HG03064 (cell line): ENCODE results near the gene TEX51.

Experiments
- ATAC-seq: cut with Tn5 transposase; IDR thresholded peaks from one replicate; pipeline ENCODE4 v1.9.1; 2021; ENCODE audit warnings: low read depth; ENCODE audit not compliant: unreplicated experiment

The TEX51 gene

DNA sequence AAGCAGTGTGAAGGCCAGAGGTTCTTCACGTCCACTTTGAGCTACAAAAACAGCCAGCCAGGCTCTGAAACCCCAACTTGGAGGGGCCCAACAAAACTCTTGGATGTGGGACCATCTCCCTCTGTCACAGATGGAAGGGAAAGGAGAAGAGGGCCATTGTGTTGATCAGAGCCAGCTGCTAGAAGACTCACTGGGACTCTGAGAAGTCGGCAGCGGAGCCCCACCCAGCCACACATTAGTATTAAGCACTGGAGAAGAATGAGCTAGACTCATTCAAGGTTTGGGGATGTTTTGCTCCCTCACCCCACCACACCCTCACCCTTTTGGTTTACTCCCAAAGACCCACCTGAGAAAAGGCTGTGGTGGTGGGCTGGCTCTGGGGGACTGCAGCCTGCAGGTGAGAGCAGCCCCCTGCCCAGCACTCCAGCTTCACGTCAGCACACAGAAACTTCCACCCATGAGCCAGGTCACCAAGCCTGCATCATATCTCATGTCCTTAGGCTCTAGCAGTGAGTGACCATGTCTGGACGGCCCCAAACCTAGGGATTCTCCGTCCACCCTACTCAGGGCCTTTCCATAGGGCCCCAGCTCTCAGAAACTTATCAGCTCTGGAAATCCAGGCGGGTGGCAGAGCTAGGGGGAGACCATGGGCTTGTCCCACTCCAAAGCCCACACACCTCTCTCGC lies 12.6 kb downstream of the TEX51 start:
- no peak for ATAC-seq

DNA sequence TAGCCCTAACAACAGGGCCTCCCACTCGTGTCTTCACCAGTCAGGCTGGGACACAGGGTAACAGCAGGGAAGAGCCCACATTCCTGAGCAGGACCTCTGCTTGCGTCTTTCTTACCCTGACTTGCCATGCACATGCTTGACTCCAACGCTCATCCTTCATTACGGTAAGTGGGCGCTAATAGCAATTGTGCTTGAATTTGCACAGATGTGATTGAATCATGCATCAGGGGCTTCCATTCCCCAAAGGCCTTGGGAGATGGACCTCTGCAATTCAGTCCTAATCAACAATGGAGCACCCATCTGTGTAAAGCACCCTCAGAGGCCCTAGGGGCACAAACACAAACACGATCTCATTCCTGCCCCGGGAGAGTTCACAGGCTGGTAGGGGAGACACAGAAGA lies 13.5 kb downstream of the TEX51 start:
- no peak for ATAC-seq

DNA sequence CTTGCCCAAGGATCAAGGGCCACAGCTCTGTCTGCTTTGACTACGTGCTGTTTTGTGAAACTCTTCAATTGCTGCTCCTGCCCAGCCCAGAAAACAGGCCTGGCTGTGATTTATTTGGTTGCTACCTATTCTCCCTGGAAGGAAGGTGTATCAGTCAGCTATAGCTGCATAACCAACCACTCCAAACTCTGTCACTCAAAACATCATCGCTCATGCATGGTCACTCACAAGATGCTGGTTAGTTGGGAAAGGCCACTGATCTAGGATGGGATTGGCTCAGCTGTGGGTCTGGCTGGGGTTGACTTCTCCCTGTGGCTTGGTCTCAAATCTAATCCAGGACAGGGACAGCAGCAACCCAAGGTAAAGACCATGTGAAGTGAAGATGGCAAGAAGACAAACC lies 14.6 kb downstream of the TEX51 start:
- no peak for ATAC-seq

DNA sequence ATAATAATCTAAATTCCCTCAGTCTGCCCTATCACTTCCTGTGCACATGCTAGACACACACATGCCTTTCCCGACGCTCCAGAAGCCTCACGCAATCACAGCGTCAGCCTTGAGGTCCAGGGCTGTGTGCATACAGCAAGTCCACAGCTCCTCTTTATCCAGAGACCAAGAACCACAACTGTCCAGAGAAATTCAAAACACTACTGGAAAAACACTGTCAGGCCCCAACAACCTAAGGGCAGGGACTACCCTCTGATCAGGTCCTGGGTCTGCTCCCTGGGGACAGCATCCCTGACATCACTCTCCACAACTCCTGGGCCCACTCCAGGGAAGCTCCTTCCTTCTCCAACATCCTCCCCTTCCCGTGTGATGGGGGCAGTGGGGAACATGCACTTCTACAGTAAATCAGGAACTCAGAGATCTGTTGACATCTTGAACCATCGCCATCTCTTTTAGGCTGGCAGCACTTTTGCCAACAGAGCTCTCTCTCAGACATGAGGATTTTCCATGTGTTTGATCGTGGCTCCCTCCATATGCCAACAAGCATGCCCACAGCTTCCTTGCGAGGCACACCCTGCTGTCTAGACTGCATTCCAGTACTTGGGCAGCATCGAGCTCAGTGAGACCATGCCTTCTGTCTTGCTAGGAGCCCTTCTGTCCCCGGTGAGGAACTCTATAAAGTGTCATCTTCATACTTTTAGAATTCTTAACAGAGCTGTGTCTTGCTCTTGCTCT lies 15.4 kb downstream of the TEX51 start:
- ATAC-seq: no peak

DNA sequence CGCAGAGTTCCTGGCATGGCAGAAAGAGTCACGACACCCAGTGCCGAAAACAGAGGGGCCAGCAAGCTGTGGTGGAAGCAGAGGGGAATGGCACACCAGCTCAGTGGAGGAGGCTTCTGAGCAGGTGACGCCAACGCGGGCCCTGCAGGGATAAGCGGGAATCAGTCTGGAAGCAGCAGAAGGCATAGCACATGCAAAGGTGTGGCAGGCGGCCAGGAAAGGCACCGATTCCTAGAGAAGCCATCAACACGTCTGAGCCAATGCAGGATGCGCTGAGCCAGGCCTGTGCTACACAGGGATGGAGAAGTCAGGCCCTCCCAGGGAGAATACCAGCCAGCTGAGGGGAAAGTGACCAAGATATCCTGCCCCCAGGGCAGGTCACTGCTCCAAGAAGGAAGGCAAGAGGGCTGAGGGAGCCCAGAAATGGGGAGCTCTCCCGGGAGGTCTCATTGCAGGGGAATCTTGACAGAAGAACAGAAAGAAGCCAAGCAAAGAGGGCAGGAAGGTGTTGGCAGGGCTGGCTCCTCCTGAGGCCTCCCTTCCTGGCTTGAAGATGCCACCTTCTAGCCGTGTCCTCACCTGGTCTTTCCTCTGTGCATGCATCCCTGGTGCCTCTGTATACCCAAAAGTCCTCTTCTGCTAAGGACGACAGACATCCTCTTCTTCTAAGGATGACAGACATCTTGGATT lies 16.3 kb downstream of the TEX51 start:
- ATAC-seq: no peak

DNA sequence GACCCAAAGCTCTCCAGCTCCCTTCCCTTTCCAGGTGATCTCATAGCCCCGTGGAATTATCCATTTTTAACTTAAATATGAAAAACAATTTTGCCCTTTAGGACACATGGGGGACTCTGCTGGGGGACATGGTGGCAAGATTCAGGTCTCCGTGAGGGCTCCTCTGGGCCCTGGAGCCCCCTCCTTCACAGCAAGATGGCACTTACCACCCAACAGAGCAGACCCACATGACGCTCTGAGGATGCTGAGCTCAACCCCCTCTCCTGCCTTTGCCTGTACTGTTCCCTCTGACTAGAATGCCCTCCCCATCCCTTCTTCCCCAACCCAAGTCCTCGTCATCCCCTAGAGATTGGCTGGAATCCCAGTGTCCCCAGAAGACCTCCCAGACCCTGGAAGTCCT lies 17.2 kb downstream of the TEX51 start:
- no peak for ATAC-seq

DNA sequence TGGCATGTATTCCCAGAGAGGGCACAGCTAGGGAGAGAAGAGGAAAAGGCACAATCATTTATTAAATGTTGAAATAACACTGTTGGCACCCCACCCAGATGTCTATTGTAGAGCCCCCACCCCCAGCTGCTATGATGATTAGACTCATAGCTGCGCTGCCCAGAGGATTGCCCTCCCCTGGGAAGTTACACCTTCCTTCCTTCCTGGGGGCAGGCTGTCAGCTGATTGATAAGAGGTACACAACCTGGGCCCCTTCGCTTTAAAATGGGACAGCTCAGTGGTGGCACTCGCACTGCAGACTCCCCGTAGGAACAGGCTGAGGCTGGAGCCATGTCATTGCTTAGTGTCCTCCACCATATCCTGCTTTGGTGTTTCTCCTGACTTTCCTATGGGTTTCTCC lies 18.1 kb downstream of the TEX51 start:
- ATAC-seq: no peak

DNA sequence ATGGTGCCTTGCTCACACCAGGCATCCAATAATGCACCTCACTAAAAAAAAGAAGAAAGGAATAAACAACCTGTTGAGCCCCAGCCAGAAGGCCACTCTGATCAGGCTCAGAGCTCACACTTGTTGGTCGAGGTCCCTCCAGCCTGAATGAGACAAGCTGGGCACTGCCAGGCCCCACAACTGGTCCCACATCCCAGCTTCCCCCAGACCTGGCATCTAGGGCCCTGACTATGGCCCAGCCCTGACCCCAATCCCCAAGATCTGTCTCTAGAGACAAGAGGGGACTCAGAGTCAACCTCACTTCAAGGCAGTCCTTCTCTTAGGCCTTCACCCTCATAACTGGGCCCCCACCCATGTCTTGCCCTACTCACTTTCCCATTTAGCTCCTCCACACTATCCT lies 22.4 kb downstream of the TEX51 start:
- no peak for ATAC-seq

DNA sequence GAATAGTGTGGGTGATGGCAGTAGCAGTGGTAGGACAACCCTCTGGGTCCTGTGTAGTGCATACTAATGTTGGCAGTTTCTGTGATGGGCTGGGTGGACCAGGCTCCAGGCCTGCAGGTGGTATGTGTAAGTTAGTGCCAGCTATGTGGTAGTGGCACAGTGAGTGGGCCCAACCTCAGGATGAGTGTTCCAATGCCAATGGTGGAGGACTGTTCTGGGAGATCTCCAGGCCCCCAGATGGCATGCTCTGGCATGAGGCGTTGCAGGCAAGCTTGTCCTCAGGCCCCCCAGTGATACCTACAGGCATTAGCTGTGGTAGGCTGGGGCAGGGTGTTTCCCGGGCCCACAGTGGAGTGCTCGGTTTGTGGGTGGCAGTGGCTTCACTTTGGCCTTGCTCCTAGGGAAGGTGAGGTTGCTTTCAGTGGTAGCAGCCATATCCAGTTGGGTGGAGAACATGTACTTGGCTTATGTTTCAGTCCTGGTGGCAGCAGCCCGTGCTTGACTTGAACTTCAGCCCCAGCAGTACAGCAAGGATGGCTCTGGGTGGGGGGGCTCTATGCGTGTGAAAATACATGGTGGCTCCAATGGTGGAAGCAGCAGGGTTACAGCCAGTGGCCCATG lies 32.4 kb downstream of the TEX51 start:
- no peak for ATAC-seq

DNA sequence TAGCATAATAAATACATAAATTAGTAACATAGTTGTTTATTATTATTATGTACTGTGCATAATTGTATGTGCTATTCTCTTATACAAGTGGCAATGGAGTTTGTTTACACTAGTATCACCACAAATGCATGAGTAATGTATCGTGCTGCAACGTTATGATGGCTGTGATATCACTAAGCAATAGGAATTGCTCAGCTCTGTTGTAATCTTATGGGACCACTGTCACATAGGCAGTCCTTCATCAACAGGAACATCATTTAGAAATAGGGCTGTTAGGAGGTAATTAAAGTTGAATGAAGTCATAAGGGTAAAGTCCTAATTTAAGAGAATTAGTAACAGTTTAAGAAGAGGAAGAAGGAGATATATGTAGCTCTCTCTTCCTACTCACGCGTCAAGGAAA lies 33.8 kb downstream of the TEX51 start:
- ATAC-seq: no peak

DNA sequence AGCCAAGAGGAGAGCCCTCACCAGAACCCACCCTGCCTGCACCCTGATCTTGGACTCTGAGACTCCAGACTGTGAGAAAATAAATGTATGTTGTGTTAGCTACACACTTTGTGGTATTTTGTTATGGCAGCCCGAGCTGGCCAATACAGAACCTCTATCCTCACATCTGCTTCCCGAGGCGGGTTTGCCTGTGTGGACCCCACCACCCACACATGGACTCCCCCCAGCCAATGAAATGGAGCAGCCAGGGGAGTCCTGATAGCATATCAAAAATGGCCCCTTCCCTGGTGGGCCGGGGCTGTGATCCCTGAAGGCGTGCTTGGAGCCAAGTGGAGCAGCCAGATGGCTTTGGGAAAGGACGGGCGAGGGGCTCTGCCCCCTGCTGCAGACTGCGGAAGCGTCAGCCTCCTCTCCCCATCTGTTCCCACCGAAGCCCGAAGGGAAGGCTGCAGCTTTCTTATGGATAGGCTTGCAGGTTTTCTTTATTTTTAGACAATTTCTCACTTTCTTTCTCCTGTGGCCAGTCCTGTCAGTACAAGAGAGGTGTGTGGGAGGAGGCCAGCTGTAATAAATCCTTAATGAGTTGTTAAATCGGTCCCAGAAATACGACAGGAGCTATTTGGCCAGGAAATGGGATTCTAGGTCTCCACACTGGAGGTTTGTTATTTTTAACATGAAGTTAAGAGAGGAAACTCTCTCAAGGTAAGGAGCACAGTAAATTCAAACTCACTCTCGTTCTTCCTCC lies 34.4 kb downstream of the TEX51 start:
- no peak for ATAC-seq

DNA sequence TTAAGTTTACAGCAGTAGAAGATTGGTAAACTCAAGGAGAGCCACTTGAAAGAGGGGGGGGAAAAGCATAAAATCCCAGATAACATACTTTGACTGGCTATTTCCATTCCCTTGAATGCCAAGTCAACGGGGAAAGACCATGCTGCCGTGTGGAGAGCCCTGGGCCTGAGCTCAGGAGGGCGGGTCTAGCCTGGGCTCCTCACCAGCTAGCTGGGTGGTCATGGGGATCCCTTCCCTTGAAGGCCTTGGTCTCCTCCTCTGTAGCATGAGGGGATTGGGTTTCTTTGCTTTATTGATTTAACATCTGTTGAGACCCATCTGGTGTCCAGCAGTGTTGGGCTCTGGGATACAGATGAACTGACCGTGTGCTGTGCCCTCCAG lies 35.0 kb downstream of the TEX51 start:
- ATAC-seq: no peak

DNA sequence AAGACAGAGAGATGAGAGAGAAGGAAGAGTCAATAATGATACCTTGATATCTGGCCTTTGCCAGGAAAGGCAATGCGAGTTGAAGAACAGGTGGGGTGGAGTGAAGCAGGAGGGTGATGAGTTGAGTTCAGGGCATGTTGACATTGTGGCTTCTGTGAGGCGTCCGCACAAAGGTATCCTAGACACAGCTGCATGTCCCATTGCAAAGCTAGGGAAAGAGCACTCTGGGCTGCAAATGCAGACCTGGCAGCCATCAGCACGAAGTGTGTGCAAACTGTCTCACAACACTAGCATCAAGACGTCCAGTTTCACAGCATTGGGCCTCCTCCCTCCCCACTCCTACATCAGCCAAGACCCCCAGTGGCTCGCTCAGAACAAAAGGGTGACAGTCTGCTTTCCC lies 36.1 kb downstream of the TEX51 start:
- no peak for ATAC-seq

DNA sequence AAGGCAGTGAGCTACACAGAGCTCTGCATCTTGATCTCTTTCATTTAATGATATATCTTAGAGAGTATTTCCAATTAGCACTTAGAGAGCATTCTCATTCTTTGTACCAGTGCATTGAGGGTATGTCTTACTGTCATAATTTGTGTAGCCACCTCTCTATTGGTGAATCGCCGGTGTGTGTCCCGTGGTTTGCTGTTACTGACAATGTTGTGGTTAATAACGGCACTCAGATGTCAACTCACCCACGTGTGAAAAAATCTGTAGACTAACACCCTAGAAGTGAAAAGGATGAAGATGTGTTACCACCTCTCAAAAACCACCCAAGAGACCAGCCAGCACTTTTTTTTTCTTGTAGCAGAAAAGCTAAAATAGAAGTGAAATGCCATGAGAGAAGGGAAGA lies 37.1 kb downstream of the TEX51 start:
- no peak for ATAC-seq

DNA sequence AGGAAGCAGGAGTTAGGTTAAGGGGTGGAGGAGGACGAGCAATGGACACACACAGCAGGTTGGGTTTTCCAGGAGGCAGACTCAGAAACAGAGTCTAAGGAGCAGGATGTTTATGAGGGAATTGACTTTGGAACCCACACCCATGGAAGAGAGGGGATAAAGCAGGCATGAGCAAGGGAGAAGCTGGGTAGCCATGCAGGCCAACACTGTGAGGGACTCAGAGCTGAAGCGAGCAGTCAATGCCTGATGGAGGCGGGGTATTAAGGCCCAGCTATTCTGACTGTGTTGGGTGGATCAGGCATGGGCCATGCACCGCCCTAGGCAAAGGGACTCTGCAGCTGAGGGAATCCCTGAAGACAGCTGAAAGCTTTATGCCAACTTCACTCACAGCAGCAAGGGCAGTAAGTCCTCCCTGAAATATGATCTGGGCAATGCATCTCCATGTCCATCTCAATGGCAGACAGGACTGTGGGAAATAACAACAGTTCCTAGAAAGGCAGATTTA lies 37.6 kb downstream of the TEX51 start:
- no peak for ATAC-seq

DNA sequence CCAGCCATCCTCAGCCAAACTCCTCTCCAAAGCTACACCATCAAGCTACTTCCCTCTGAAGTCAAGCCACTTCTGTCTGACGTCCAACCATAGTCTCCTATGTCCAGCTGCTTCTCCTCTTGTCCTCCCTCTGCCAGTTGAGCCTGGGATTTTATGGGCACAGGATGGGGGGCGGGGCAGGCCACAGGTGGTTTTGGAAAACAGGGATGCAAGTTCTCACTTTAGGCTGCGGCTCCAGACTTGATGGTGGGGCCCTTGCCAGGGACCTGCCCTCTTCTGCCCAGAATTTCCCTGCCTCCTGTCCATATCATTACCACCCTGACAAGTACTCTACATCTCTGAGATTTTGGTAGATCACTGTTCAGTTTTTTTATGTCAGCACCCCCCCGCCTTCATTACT lies 41.6 kb downstream of the TEX51 start:
- no peak for ATAC-seq

DNA sequence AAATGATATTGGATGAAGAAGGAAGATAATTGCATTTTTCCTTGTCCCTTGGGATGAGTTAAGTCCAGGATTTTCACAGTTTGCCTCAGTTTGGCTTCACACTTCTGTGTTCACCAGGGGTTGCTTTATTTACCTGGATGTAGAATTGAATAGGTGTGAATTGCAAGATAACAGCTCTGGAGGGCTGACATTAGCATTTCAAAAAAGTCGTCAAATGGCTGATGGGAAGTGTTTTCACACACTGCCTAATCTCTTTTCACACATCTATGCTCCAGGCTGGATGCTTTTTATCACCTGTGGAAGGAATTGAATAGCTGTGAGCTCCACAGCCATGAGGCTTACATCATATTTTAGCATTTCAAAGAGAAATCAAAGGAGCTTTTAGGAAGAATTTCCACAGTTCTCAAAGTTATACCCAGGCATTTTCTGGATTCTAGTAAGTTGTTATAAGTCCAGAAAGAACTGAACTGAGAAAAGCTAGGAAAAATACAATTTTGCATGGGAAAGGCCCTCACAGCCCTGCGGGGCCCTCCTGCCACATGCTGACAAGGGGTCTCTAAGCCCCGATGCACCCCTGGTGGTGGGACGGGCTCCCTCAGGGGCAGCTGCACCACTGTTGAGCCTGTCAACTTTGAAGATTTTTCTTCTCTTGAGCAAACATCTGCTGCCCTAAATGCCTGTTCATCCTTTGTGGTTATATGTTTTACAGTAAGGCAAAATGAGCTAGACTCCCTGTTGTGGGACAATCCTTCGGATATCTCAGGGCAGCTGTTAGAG lies 43.9 kb downstream of the TEX51 start:
- no peak for ATAC-seq

DNA sequence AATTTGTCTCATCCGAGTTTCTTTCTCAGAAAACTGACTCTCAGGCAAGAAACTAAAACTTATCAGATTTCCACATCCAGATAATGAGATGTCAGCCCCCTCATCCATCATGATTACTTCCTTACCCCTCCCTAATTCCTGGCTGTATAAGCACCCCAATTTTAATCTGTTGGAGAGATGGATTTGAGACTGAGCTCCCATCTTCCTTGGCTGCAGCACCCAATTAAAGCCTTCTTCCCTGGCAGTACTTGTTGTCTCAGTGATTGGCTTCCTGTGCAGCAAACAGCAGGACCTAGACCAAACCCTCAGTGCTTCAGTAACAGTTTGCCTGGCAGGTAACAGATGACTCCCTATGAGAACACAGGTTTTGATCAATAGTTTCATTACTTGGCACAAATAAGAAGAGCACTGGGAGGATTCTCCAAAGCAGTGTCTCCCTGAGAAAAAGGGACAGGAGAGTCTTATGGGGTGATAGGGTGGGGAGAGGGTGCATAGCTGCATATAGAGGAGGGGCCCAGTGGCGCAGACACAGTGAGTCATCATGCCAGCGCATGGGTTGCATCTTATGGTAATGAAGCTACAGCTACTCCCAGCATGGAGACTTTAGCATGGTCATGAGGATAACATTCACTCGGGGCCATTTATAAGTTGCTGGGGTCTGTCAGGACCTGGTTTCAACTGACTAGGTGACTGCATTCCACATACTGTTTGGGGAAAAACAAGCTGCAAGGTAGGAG lies 45.1 kb downstream of the TEX51 start:
- no peak for ATAC-seq

DNA sequence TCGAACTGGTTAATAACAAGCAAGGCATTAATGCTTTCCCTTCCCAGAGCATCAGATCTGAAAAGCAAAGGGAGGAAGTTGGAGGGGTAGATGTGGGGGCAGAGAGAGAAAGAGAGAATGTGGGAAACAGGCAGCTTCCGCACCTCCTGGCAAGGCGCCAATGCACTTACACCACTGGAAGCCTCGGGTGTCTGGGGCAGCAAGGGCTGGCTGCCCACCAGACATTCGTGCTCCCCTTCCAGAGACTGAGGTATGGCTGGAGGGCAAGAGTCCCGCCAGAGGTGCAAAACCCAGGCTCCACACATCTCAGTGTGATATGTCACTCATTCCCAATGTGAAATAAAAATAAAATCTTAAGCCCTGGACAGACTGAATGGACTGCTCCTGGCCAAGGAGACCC lies 46.4 kb downstream of the TEX51 start:
- no peak for ATAC-seq
